RPMI7951 (cell line): ENCODE measurements around the gene OVCH1. TPM values are rescaled to one million over a fixed set of nuclear protein-coding genes. Genes with fewer than 3 reads are reported as not detected.

Experiments
- DNase-seq: peaks from one replicate; pipeline ENCODE4 v3.0.0-alpha.2; 2012; ENCODE audit warnings: low read depth
- total RNA-seq: library from RNA; depleted of rRNA; stranded (reverse); fragments of >200 nt; shearing (Covaris generic); gene quantifications from 2 replicates; pipeline ENCODE4 v1.2.3, GENCODE V29; 2014; rRNA removed

Gene OVCH1
- not detected in 2 replicates for total RNA-seq

GRCh38 chr12:29497588-29497987 lies at the start of gene OVCH1:
Gene OVCH1, minus strand, starts transcription at chr12:29497686. Its CDS starts 0 bp downstream, at chr12:29497686.
- DNase-seq: no peak

- no peak for DNase-seq
Observed at GRCh38 chr12:29547151-29547632, 49.7 kb upstream of the OVCH1 start.

GRCh38 chr12:29546000-29546399 lies 48.5 kb upstream of the OVCH1 start:
- no peak for DNase-seq

- no peak for DNase-seq
Observed at GRCh38 chr12:29545102-29545467, 47.6 kb upstream of the OVCH1 start.

- no peak for DNase-seq
Observed at GRCh38 chr12:29544428-29545101, 47.1 kb upstream of the OVCH1 start.

- no peak for DNase-seq
Observed at GRCh38 chr12:29543036-29543435, 45.5 kb upstream of the OVCH1 start.

GRCh38 chr12:29537298-29537697 lies 39.8 kb upstream of the OVCH1 start:
- DNase-seq: no peak

- DNase-seq: no peak
Observed at GRCh38 chr12:29534935-29535334, 37.4 kb upstream of the OVCH1 start.

- DNase-seq: no peak
Observed at GRCh38 chr12:29533815-29534489, 36.5 kb upstream of the OVCH1 start.

- DNase-seq: no peak
Observed at GRCh38 chr12:29531471-29531870, 34.0 kb upstream of the OVCH1 start.

GRCh38 chr12:29530436-29530835 lies 33.0 kb upstream of the OVCH1 start:
- no peak for DNase-seq

- no peak for DNase-seq
Observed at GRCh38 chr12:29528161-29528560, 30.7 kb upstream of the OVCH1 start.

GRCh38 chr12:29521951-29522350 lies 24.5 kb upstream of the OVCH1 start:
- no peak for DNase-seq

GRCh38 chr12:29519585-29520182 lies 22.2 kb upstream of the OVCH1 start:
- peak; percentile 36 for DNase-seq

GRCh38 chr12:29518407-29518806 lies 20.9 kb upstream of the OVCH1 start:
- no peak for DNase-seq

- no peak for DNase-seq
Observed at GRCh38 chr12:29517264-29517663, 19.8 kb upstream of the OVCH1 start.

GRCh38 chr12:29516431-29516875 lies 19.0 kb upstream of the OVCH1 start:
- peak; percentile 10 for DNase-seq

- no peak for DNase-seq
Observed at GRCh38 chr12:29510591-29511185, 13.2 kb upstream of the OVCH1 start.

GRCh38 chr12:29509503-29509902 lies 12.0 kb upstream of the OVCH1 start:
- no peak for DNase-seq

GRCh38 chr12:29508949-29509348 lies 11.5 kb upstream of the OVCH1 start:
- DNase-seq: no peak

- no peak for DNase-seq
Observed at GRCh38 chr12:29505122-29505521, 7.6 kb upstream of the OVCH1 start.

GRCh38 chr12:29503283-29503682 lies 5.8 kb upstream of the OVCH1 start:
- no peak for DNase-seq

GRCh38 chr12:29499235-29499634 lies 1.7 kb upstream of the OVCH1 start:
- DNase-seq: no peak
